Small intestine (tissue), 7 donors: ENCODE measurements around the gene FOXA3. TPM values are rescaled to one million over a fixed set of nuclear protein-coding genes. Genes with fewer than 3 reads are reported as not detected.

ENCODE experiments used
- DNase-seq, 2 donors: peaks; one replicate each; pipeline versions ENCODE4 v3.0.0 to v3.0.0-alpha.2; 2013
- FAIRE-seq: peaks from 2 replicates; lab custom pipeline; 2012; peaks lifted over from hg19 to GRCh38; lab: Jason Lieb, UNC
- H3K27ac ChIP-seq, 3 donors: one replicate each; pipeline ENCODE4 v1.5.1; 2013; ENCODE audit warnings: low read length in 2 of 3, mild to moderate bottlenecking in 2 of 3, control low read depth in 1 of 3, inconsistent platforms in 1 of 3, low read depth in 1 of 3, moderate library complexity in 1 of 3
- H3K27me3 ChIP-seq, 3 donors: one replicate each; pipeline ENCODE4 v1.6.1; 2013; ENCODE audit warnings: low read length in 3 of 3, inconsistent platforms in 1 of 3; ENCODE audit not compliant: control insufficient read depth in 3 of 3, insufficient read depth in 3 of 3
- H3K36me3 ChIP-seq, 3 donors: one replicate each; pipeline ENCODE4 v1.6.1; 2013; ENCODE audit warnings: low read length in 3 of 3, inconsistent platforms in 1 of 3, low read depth in 1 of 3, mild to moderate bottlenecking in 1 of 3, moderate library complexity in 1 of 3; ENCODE audit not compliant: control insufficient read depth in 3 of 3, insufficient read depth in 2 of 3
- H3K4me1 ChIP-seq, 3 donors: one replicate each; pipeline ENCODE4 v1.6.1; 2013; ENCODE audit warnings: low read length in 2 of 3, inconsistent platforms in 1 of 3, low read depth in 1 of 3, mild to moderate bottlenecking in 1 of 3, moderate library complexity in 1 of 3; ENCODE audit not compliant: control insufficient read depth in 3 of 3, insufficient read depth in 2 of 3
- H3K4me3 ChIP-seq, 3 donors: one replicate each; pipeline ENCODE4 v1.5.1; 2013; ENCODE audit warnings: low read length in 3 of 3, control low read depth in 1 of 3, inconsistent platforms in 1 of 3, low read depth in 1 of 3, mild to moderate bottlenecking in 1 of 3, moderate library complexity in 1 of 3
- H3K9me3 ChIP-seq, 2 donors: one replicate each; pipeline ENCODE4 v1.6.1; 2013; ENCODE audit warnings: low read depth in 1 of 2, low read length in 1 of 2; ENCODE audit not compliant: control insufficient read depth in 2 of 2, insufficient read depth in 1 of 2
- WGBS, 3 donors: extraction: QIAGEN DNeasy Blood & Tissue Kit; methylation state at CpG; one replicate each; pipeline ENCODE4 v1.1.7; 2013; 5-methylcytosine and 5-hydroxymethylcytosine counted together
- polyA plus RNA-seq, 4 donors: library from polyadenylated mRNA; stranded (reverse) in 3 of 4; unstranded in 1 of 4; fragments of 200-250 nt in 3 of 4; fragments of 120-200 nt in 1 of 4; gene quantifications; one replicate each; pipeline versions ENCODE4 v1.2.1 to v1.2.3, GENCODE V29; 2013
- donor health status: healthy with polysubstance abuse.
- donor health status: control.
- donor health status: control.
- donor health status: Bipolar disorder and iron deficiency.
- donor health status: healthy.

FOXA3 gene
- polyA plus RNA-seq, 4 donors: 15.7 to 33.6 (median 23.1) TPM

GRCh38 chr19:45897261-45897812, 33.2 kb downstream of the FOXA3 start:
- Histone ChIP-seq H3K4me1 (peaks cover 0 to 26% (median 0%) of the 10 kb centered on the region in 3 donors), H3K27me3 (no peaks in the 10 kb centered on the region), H3K36me3 (peaks cover 0 to 57% (median 5%) of the 10 kb centered on the region in 3 donors), H3K27ac (no peak overlapping the region), H3K9me3 (no peaks in the 10 kb centered on the region), H3K4me3 (no peak overlapping the region)
- DNase-seq (no peak), FAIRE-seq (no peak)
- WGBS, 3 donors: 84 to 92% (median 88%) methylated on average over 8 of the region's 8 CpGs

- no peak for FAIRE-seq
- no peak for DNase-seq
- no peak overlapping the region for H3K4me3 ChIP-seq
- H3K27me3 ChIP-seq: no peaks in the 10 kb centered on the region
- WGBS, 3 donors: 90 to 97% (median 96%) methylated on average over 5 to 7 of the region's 7 CpGs
- H3K4me1 ChIP-seq: peaks cover 0 to 28% (median 0%) of the 10 kb centered on the region in 3 donors
- no peak overlapping the region for H3K27ac ChIP-seq
- H3K36me3 ChIP-seq: peaks cover 0 to 51% (median 5%) of the 10 kb centered on the region in 3 donors
- no peaks in the 10 kb centered on the region for H3K9me3 ChIP-seq
Observed at GRCh38 chr19:45899253-45899652, 35.1 kb downstream of the FOXA3 start.

- Histone ChIP-seq H3K4me3 (no peak overlapping the region), H3K9me3 (no peaks in the 10 kb centered on the region), H3K27ac (no peak overlapping the region), H3K4me1 (peaks cover 0 to 21% (median 0%) of the 10 kb centered on the region in 3 donors), H3K27me3 (no peaks in the 10 kb centered on the region), H3K36me3 (peaks cover 0 to 43% (median 4%) of the 10 kb centered on the region in 3 donors)
- no peak for FAIRE-seq
- 89 to 96% (median 95%) methylated on average over 4 of the region's 4 CpGs for WGBS, 3 donors
- DNase-seq: no peak
Observed at GRCh38 chr19:45899919-45900589, 35.9 kb downstream of the FOXA3 start.

GRCh38 chr19:45900738-45901431, 36.8 kb downstream of the FOXA3 start:
- WGBS, 3 donors: 58 to 64% (median 64%) methylated on average over 17 to 22 of the region's 22 CpGs
- FAIRE-seq (no peak), DNase-seq (peak in 1 of 2 donors; percentile 44)
- peaks cover 0 to 34% (median 3%) of the 10 kb centered on the region in 3 donors for H3K36me3 ChIP-seq
- no peaks in the 10 kb centered on the region for H3K27me3 ChIP-seq
- H3K9me3 ChIP-seq: no peaks in the 10 kb centered on the region
- peak overlapping the region; percentile 73 to 83 (median 77) for H3K4me3 ChIP-seq
- H3K4me1 ChIP-seq: peaks cover 0 to 12% (median 0%) of the 10 kb centered on the region in 3 donors
- no peak overlapping the region for H3K27ac ChIP-seq

GRCh38 chr19:45901432-45901911, 37.3 kb downstream of the FOXA3 start:
- peaks cover 0 to 30% (median 3%) of the 10 kb centered on the region in 3 donors for H3K36me3 ChIP-seq
- no peak for FAIRE-seq
- 5 to 10% (median 9%) methylated on average over 55 to 69 of the region's 69 CpGs for WGBS, 3 donors
- H3K27me3 ChIP-seq: no peaks in the 10 kb centered on the region
- no peak overlapping the region for H3K27ac ChIP-seq
- H3K4me3 ChIP-seq: peak overlapping the region; percentile 73 to 83 (median 77)
- H3K4me1 ChIP-seq: peaks cover 0 to 8% (median 0%) of the 10 kb centered on the region in 3 donors
- DNase-seq: peak in 1 of 2 donors; percentile 77
- no peaks in the 10 kb centered on the region for H3K9me3 ChIP-seq

- Histone ChIP-seq H3K4me3 (peak within 1 kb of the TSS; percentile 73 to 83 (median 77)), H3K9me3 (no peaks in the 10 kb centered on the region), H3K36me3 (peaks cover 0 to 27% (median 3%) of the 10 kb centered on the region in 3 donors), H3K27ac (peak within 1 kb of the TSS; percentile 58 to 78 (median 68)), H3K4me1 (peaks cover 0 to 8% (median 0%) of the 10 kb centered on the region in 3 donors), H3K27me3 (no peaks in the 10 kb centered on the region)
- WGBS, 3 donors: 0 to 1% (median 0%) methylated on average over 35 to 47 of the region's 47 CpGs
- no peak for FAIRE-seq
- no peak for DNase-seq
Observed at GRCh38 chr19:45901912-45902650, 38.0 kb downstream of the FOXA3 start, which contains the start of gene MYPOP. TSS of gene MYPOP (minus strand) at chr19:45902613. CDS start at chr19:45901773, 840 bp downstream.

GRCh38 chr19:45902651-45903625, 38.8 kb downstream of the FOXA3 start:
- H3K4me3 ChIP-seq: peak overlapping the region; percentile 73 to 83 (median 77)
- H3K9me3 ChIP-seq: no peaks in the 10 kb centered on the region
- peaks cover 0 to 8% (median 0%) of the 10 kb centered on the region in 3 donors for H3K4me1 ChIP-seq
- peak overlapping the region; percentile 51 to 78 (median 58) for H3K27ac ChIP-seq
- WGBS, 3 donors: 1 to 2% (median 1%) methylated on average over 62 to 73 of the region's 73 CpGs
- peaks cover 0 to 19% (median 3%) of the 10 kb centered on the region in 3 donors for H3K36me3 ChIP-seq
- FAIRE-seq: no peak
- no peaks in the 10 kb centered on the region for H3K27me3 ChIP-seq
- peak; percentile 99 to 100 for DNase-seq
